Mesothelial cell of epicardium (in vitro differentiated cells): ENCODE data around the gene ERG. TPM values are rescaled to one million over a fixed set of nuclear protein-coding genes. Genes with fewer than 3 reads are reported as not detected.

ENCODE experiments used
- DNase-seq, 2 experiments: peaks; one replicate each; pipeline ENCODE4 v3.0.0; 2021; ENCODE audit warnings: low spot score in 2 of 2; ENCODE audit not compliant: unreplicated experiment in 2 of 2
- H3K27ac Mint-ChIP-seq: 2 replicates; pipeline ENCODE4 v1.8.0; 2021; ENCODE audit warnings: mixed read lengths
- H3K27me3 Mint-ChIP-seq: 2 replicates; pipeline ENCODE4 v1.8.0; 2021; ENCODE audit warnings: low read depth, mixed read lengths
- H3K36me3 Mint-ChIP-seq: 2 replicates; pipeline ENCODE4 v1.8.0; 2021; ENCODE audit warnings: mixed read lengths
- H3K4me1 Mint-ChIP-seq: 2 replicates; pipeline ENCODE4 v1.8.0; 2021; ENCODE audit warnings: mixed read lengths
- H3K4me3 Mint-ChIP-seq: 2 replicates; pipeline ENCODE4 v1.8.0; 2021; ENCODE audit warnings: mild to moderate bottlenecking, moderate library complexity, mixed read lengths
- H3K9me3 Mint-ChIP-seq: 2 replicates; pipeline ENCODE4 v1.8.0; 2021; ENCODE audit warnings: mixed read lengths
- CTCF ChIP-seq: fragments of 200-600 bp; sonication (generic); IDR thresholded peaks from one replicate; pipeline ENCODE4 v1.5.0; 2021; ENCODE audit warnings: antibody characterized with exemption; ENCODE audit not compliant: unreplicated experiment
- total RNA-seq: library from RNA; stranded (reverse); gene quantifications from 3 replicates; pipeline ENCODE4 v1.2.1, GENCODE V29; 2021

The ERG gene
- total RNA-seq, 1 donor from 2014 or later: 2.5 TPM

GRCh38 chr21:38367646-38368045 lies 130.6 kb downstream of the ERG start:
- no peaks in the 10 kb centered on the region for H3K4me1 Mint-ChIP-seq
- no peaks in the 10 kb centered on the region for H3K36me3 Mint-ChIP-seq
- H3K27ac Mint-ChIP-seq: no peak overlapping the region
- no peak for TF ChIP-seq CTCF
- H3K4me3 Mint-ChIP-seq: no peak overlapping the region
- no peak for DNase-seq
- H3K9me3 Mint-ChIP-seq: peaks cover 13% of the 10 kb centered on the region
- peaks cover 6% of the 10 kb centered on the region for H3K27me3 Mint-ChIP-seq

GRCh38 chr21:38365521-38365920 lies 132.8 kb downstream of the ERG start:
- Mint-ChIP-seq H3K4me3 (no peak overlapping the region), H3K27ac (no peak overlapping the region), H3K36me3 (no peaks in the 10 kb centered on the region), H3K27me3 (peaks cover 15% of the 10 kb centered on the region), H3K4me1 (no peaks in the 10 kb centered on the region), H3K9me3 (peaks cover 13% of the 10 kb centered on the region)
- no peak for DNase-seq
- no peak for TF ChIP-seq CTCF

GRCh38 chr21:38363693-38364092 lies 134.6 kb downstream of the ERG start:
- H3K9me3 Mint-ChIP-seq: peaks cover under 1% of the 10 kb centered on the region
- no peaks in the 10 kb centered on the region for H3K36me3 Mint-ChIP-seq
- H3K27ac Mint-ChIP-seq: no peak overlapping the region
- no peak for DNase-seq
- TF ChIP-seq CTCF: no peak
- peaks cover 30% of the 10 kb centered on the region for H3K27me3 Mint-ChIP-seq
- H3K4me1 Mint-ChIP-seq: no peaks in the 10 kb centered on the region
- no peak overlapping the region for H3K4me3 Mint-ChIP-seq

GRCh38 chr21:38361324-38361723 lies 137.0 kb downstream of the ERG start:
- H3K27me3 Mint-ChIP-seq: peaks cover 30% of the 10 kb centered on the region
- no peak overlapping the region for H3K4me3 Mint-ChIP-seq
- no peak overlapping the region for H3K27ac Mint-ChIP-seq
- no peaks in the 10 kb centered on the region for H3K9me3 Mint-ChIP-seq
- DNase-seq: no peak
- no peaks in the 10 kb centered on the region for H3K4me1 Mint-ChIP-seq
- TF ChIP-seq CTCF: no peak
- no peaks in the 10 kb centered on the region for H3K36me3 Mint-ChIP-seq

GRCh38 chr21:38359835-38360234 lies 138.4 kb downstream of the ERG start:
- Mint-ChIP-seq H3K36me3 (no peaks in the 10 kb centered on the region), H3K27me3 (peaks cover 28% of the 10 kb centered on the region), H3K4me3 (no peak overlapping the region), H3K27ac (no peak overlapping the region), H3K4me1 (peaks cover 2% of the 10 kb centered on the region), H3K9me3 (no peaks in the 10 kb centered on the region)
- no peak for DNase-seq
- no peak for TF ChIP-seq CTCF

GRCh38 chr21:38359090-38359489 lies 139.2 kb downstream of the ERG start:
- no peak for DNase-seq
- no peak overlapping the region for H3K27ac Mint-ChIP-seq
- no peak for TF ChIP-seq CTCF
- H3K4me1 Mint-ChIP-seq: peaks cover 3% of the 10 kb centered on the region
- H3K36me3 Mint-ChIP-seq: no peaks in the 10 kb centered on the region
- no peaks in the 10 kb centered on the region for H3K9me3 Mint-ChIP-seq
- H3K4me3 Mint-ChIP-seq: no peak overlapping the region
- peaks cover 33% of the 10 kb centered on the region for H3K27me3 Mint-ChIP-seq
